Measurements from ENCODE around the gene SCAMP5. TPM values are rescaled to one million over a fixed set of nuclear protein-coding genes. Genes with fewer than 3 reads are reported as not detected.

Gene SCAMP5
- total RNA-seq, 6 experiments from 2014 or later: 0.53 to 15.7 (median 7.7) TPM

- no peaks in the 10 kb centered on the region for H3K27me3 ChIP-seq
- H3K36me3 ChIP-seq: no peaks in the 10 kb centered on the region
- no peaks in the 10 kb centered on the region for H3K4me1 ChIP-seq
- no peak overlapping the region for H3K27ac ChIP-seq
- DNase-seq (no peak), ATAC-seq (no peak)
- no peak overlapping the region for H3K4me3 ChIP-seq
- H3K9me3 ChIP-seq: no peaks in the 10 kb centered on the region
- intact Hi-C loops (cut with DNase I): no loop called here
- TF ChIP-seq, protein P1, sequence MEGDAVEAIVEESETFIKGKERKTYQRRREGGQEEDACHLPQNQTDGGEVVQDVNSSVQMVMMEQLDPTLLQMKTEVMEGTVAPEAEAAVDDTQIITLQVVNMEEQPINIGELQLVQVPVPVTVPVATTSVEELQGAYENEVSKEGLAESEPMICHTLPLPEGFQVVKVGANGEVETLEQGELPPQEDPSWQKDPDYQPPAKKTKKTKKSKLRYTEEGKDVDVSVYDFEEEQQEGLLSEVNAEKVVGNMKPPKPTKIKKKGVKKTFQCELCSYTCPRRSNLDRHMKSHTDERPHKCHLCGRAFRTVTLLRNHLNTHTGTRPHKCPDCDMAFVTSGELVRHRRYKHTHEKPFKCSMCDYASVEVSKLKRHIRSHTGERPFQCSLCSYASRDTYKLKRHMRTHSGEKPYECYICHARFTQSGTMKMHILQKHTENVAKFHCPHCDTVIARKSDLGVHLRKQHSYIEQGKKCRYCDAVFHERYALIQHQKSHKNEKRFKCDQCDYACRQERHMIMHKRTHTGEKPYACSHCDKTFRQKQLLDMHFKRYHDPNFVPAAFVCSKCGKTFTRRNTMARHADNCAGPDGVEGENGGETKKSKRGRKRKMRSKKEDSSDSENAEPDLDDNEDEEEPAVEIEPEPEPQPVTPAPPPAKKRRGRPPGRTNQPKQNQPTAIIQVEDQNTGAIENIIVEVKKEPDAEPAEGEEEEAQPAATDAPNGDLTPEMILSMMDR (IDR thresholded peaks at IDR 0.05): no peak
- TF ChIP-seq POLR2A (IDR thresholded peaks at IDR 0.05): no peak
Measured at GRCh38 chr15:75061272-75061671, 65.9 kb downstream of the SCAMP5 start.

- no peaks in the 10 kb centered on the region for H3K27me3 ChIP-seq
- intact Hi-C loops (cut with DNase I): no loop called here
- H3K9me3 ChIP-seq: no peaks in the 10 kb centered on the region
- no peak overlapping the region for H3K4me3 ChIP-seq
- ATAC-seq: no peak
- no peaks in the 10 kb centered on the region for H3K4me1 ChIP-seq
- H3K27ac ChIP-seq: no peak overlapping the region
- WGBS (ENCODE audit: insufficient coverage, low coverage, low lambda C conversion rate, missing lambda C conversion rate): 42% methylated on average over 2 of the region's 3 CpGs
- no peaks in the 10 kb centered on the region for H3K36me3 ChIP-seq
- no peak for DNase-seq
- TF ChIP-seq POLR2A (IDR thresholded peaks at IDR 0.05): no peak
- TF ChIP-seq, protein P1 (IDR thresholded peaks at IDR 0.05): no peak
Measured at GRCh38 chr15:75062706-75063105, 67.3 kb downstream of the SCAMP5 start.

DNA sequence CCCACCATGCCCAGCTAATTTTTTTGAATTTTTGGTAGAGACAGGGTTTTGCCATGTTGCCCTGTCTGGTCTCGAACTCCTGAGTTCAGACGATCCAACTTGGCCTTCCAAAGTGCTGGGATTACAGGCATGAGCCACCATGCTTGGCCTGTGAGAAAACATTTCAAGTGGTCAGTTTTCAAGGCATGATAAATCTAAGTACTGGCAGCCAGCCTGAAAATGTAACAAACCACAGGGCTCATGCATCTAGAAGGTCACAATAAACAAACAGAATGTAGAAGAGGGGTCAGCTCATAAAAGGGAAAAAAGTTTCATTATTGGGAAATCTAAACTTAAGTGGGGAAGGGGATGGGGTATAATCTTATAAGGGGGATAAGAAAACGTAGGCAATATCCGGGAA is 68.0 kb downstream of the SCAMP5 start:
- DNase-seq: no peak
- intact Hi-C loops (cut with DNase I): no loop called here
- Histone ChIP-seq H3K36me3 (no peaks in the 10 kb centered on the region), H3K4me1 (no peaks in the 10 kb centered on the region), H3K9me3 (no peaks in the 10 kb centered on the region), H3K27me3 (no peaks in the 10 kb centered on the region), H3K4me3 (no peak overlapping the region), H3K27ac (no peak overlapping the region)
- TF ChIP-seq, protein P1 (IDR thresholded peaks at IDR 0.05): no peak
- TF ChIP-seq POLR2A (IDR thresholded peaks at IDR 0.05): no peak
- no peak for ATAC-seq
- WGBS (ENCODE audit: insufficient coverage, low coverage, low lambda C conversion rate, missing lambda C conversion rate): 65% methylated on average over 4 of the region's 4 CpGs

DNA sequence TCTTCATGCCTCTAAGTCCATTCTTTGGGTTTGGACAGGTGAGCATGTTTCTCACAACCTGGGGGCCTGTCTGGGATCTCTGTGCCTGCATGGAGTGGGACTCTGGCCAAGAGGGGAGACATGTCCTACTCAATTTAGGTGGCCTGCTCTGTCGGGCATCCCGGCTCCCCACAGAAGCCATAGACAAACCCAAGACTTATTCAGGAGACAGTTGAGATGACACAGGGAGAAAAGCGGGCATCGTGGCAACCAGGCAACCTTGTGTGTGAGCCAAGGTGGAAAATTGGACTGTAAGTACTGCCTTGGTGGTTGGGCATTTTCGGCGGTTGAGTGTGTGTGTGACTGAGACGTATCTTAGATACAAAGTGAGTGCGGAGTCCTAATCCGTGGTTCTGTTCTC is 68.5 kb downstream of the SCAMP5 start:
- no peaks in the 10 kb centered on the region for H3K4me1 ChIP-seq
- TF ChIP-seq POLR2A (IDR thresholded peaks at IDR 0.05): no peak
- TF ChIP-seq, protein P1 (IDR thresholded peaks at IDR 0.05): no peak
- H3K36me3 ChIP-seq: no peaks in the 10 kb centered on the region
- 84% methylated on average over 5 of the region's 9 CpGs for WGBS (ENCODE audit: insufficient coverage, low coverage, low lambda C conversion rate, missing lambda C conversion rate)
- no peak overlapping the region for H3K4me3 ChIP-seq
- intact Hi-C loops (cut with DNase I): no loop called here
- ATAC-seq (no peak), DNase-seq (no peak)
- H3K27ac ChIP-seq: no peak overlapping the region
- no peaks in the 10 kb centered on the region for H3K27me3 ChIP-seq
- no peaks in the 10 kb centered on the region for H3K9me3 ChIP-seq

- Histone ChIP-seq H3K27me3 (no peaks in the 10 kb centered on the region), H3K4me1 (no peaks in the 10 kb centered on the region), H3K36me3 (no peaks in the 10 kb centered on the region), H3K9me3 (no peaks in the 10 kb centered on the region), H3K4me3 (no peak overlapping the region), H3K27ac (no peak overlapping the region)
- no peak for ATAC-seq
- intact Hi-C loops (cut with DNase I): no loop called here
- no peak for TF ChIP-seq POLR2A (IDR thresholded peaks at IDR 0.05)
- TF ChIP-seq, protein P1 (IDR thresholded peaks at IDR 0.05): no peak
- WGBS (ENCODE audit: insufficient coverage, low coverage, low lambda C conversion rate, missing lambda C conversion rate): 66% methylated on average over 2 of the region's 2 CpGs
- DNase-seq: no peak
Measured at GRCh38 chr15:75064846-75065245, 69.5 kb downstream of the SCAMP5 start.

All from right lobe of liver (tissue), 6 donors.